ENCODE data around the gene MPZL1. TPM values are rescaled to one million over a fixed set of nuclear protein-coding genes. Genes with fewer than 3 reads are reported as not detected.
"Not testable (repeated sequence)": the region's sequence is repeated elsewhere in the genome, so short reads cannot be mapped to it uniquely, and the experiment has no call there.

The MPZL1 gene
- total and polyA plus RNA-seq, 3 experiments from 2014 or later: 8.2 to 17.9 (median 15.6) TPM

DNA sequence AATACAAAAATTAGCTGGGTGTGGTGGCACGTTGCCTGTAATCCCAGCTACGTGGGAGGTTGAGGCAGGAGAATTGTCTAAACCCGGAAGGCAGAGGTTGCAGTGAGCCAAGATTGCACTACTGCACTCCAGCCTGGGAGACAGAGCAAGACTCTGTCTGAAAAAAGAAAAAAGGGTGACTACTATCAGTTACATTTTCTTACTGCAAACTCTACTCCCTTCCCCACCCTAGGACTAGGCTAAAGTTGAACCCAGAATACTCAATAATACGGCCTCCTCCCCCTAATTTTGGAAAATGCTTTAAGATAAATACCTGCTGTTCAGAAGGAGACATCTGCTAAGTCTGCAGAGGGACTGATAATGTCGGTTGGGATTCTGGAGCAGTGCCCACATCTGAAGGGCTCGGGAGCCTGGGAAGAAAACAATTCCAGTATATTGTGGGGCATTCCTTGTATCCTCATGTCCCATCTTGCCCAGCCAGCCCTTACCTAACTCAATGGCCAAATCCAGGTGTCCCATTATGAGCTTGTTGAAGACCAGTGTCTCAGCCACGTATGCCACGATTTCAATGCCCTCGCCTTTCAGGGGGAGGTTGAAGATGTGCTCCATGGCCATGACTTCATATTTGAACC is 102.5 kb downstream of the MPZL1 start:
- H3K36me3 Mint-ChIP-seq: no peaks in the 10 kb centered on the region
- peaks cover 0 to under 1% (median 0%) of the 10 kb centered on the region in 5 donors for H3K9me3 Mint-ChIP-seq
- no peak overlapping the region for H3K27ac Mint-ChIP-seq
- H3K9me3 ChIP-seq (ENCODE audit: low read length): no peaks in the 10 kb centered on the region
- DNase-seq: no peak
- ChIA-PET POLR2A (no interaction called here), CTCF (no interaction called here)
- H3K27ac ChIP-seq (ENCODE audit: low read depth, low read length): no peak overlapping the region
- peaks cover 4 to 12% of the 10 kb centered on the region in 2 donors for H3K27me3 Mint-ChIP-seq
- H3K4me1 Mint-ChIP-seq: peaks cover 7 to 14% (median 10%) of the 10 kb centered on the region in 3 donors
- H3K27me3 ChIP-seq (ENCODE audit: insufficient read depth, low read length, poor library complexity, severe bottlenecking): no peaks in the 10 kb centered on the region
- H3K36me3 ChIP-seq (ENCODE audit: insufficient read depth, low read length): no peaks in the 10 kb centered on the region
- no peak overlapping the region for H3K4me3 ChIP-seq (ENCODE audit: low read length)
- no peaks in the 10 kb centered on the region for H3K4me1 ChIP-seq (ENCODE audit: insufficient read depth, low read length)
- peak overlapping the region in 1 of 7 donors; percentile 9 for H3K4me3 Mint-ChIP-seq

DNA sequence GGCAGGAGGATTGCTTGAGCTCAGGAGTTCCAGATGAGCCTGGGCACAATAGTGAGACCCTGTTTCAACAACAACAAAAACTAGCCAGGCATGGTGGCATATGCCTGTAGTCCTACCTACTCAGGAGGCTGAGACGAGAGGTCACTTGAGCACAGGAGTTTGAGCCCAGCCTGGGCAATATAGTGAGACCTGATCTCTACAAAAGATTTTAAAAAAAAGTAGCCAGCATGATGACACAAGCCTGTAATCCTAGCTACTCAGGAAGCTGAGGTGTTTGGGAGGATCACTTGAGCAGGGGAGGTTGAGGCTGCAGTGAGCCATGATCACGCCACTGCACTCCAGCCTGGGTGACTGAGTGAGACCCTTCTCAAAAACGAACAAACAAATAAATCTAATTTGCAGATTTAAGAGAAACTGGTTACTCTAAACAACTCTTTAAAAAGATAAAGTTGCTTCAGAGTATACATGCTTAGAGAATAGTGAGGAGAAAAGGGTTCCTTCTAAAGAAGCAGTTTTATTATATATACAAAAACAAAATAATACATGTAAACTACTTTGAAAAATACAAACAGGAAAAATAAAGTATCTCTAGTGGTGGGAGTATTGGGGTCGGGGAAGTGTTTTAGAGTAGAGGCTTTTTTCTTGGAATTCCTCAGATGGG is 103.8 kb downstream of the MPZL1 start:
- H3K27me3 Mint-ChIP-seq: peaks cover 1 to 7% of the 10 kb centered on the region in 2 donors
- Histone ChIP-seq H3K9me3 (ENCODE audit: low read length) (no peaks in the 10 kb centered on the region), H3K27ac (ENCODE audit: low read depth, low read length) (peak overlapping the region; percentile 31), H3K4me1 (ENCODE audit: insufficient read depth, low read length) (no peaks in the 10 kb centered on the region), H3K4me3 (ENCODE audit: low read length) (no peak overlapping the region), H3K27me3 (ENCODE audit: insufficient read depth, low read length, poor library complexity, severe bottlenecking) (no peaks in the 10 kb centered on the region), H3K36me3 (ENCODE audit: insufficient read depth, low read length) (no peaks in the 10 kb centered on the region)
- H3K36me3 Mint-ChIP-seq: no peaks in the 10 kb centered on the region
- H3K27ac Mint-ChIP-seq: no peak overlapping the region
- H3K9me3 Mint-ChIP-seq: peaks cover 0 to 2% (median 0%) of the 10 kb centered on the region in 5 donors
- no peak overlapping the region for H3K4me3 Mint-ChIP-seq
- H3K4me1 Mint-ChIP-seq: peaks cover 7% of the 10 kb centered on the region in 3 donors
- CTCF ChIA-PET: no interaction called here
- no peak for DNase-seq
- POLR2A ChIA-PET: no interaction called here

DNA sequence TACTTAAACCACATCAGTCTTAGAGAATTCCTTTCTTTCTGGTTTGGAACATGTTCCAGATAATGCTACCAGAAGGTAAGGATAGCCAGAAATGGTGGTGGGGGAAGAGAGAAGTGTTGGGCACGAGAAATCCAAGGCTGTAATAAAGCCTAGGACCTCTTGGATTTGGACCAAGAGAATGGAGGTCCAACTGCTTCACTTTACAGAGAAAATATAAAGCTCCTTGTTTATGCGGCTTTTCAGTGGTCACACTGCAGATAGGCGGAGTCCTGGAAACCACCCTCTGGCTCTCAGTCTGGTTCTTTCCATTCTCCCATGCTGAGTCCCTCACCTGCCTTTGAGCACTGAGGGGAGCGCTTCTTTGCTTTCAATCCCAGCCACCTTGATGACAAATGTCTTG is 104.3 kb downstream of the MPZL1 start:
- peaks cover 0 to 2% (median 0%) of the 10 kb centered on the region in 5 donors for H3K9me3 Mint-ChIP-seq
- H3K36me3 ChIP-seq (ENCODE audit: insufficient read depth, low read length): no peaks in the 10 kb centered on the region
- H3K27ac Mint-ChIP-seq: no peak overlapping the region
- POLR2A ChIA-PET: no interaction called here
- H3K27me3 ChIP-seq (ENCODE audit: insufficient read depth, low read length, poor library complexity, severe bottlenecking): no peaks in the 10 kb centered on the region
- no peak overlapping the region for H3K4me3 ChIP-seq (ENCODE audit: low read length)
- H3K27me3 Mint-ChIP-seq: peaks cover 1 to 8% of the 10 kb centered on the region in 2 donors
- H3K27ac ChIP-seq (ENCODE audit: low read depth, low read length): peak overlapping the region; percentile 31
- H3K36me3 Mint-ChIP-seq: no peaks in the 10 kb centered on the region
- peaks cover 7% of the 10 kb centered on the region in 3 donors for H3K4me1 Mint-ChIP-seq
- no peaks in the 10 kb centered on the region for H3K4me1 ChIP-seq (ENCODE audit: insufficient read depth, low read length)
- DNase-seq: no peak
- CTCF ChIA-PET: no interaction called here
- H3K9me3 ChIP-seq (ENCODE audit: low read length): no peaks in the 10 kb centered on the region
- H3K4me3 Mint-ChIP-seq: no peak overlapping the region

DNA sequence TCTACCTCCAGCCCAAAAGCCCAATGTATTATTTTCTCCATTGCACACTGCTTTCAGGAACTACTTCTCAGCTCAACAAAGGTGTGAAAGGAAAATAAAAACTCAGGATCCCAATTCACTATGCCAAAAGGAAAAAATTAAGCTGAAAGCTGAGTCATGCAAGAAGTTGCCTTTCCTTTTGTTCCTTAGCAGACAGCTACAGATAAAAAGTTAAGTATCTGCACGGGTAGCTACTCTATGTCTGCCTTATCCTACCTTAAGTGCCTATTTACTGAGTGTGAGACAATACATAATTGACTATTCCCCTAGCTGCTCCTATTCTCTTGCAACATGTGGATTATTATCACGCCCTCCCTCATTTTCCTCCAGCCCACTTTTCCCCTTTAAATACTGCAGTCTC is 108.1 kb downstream of the MPZL1 start:
- CTCF ChIA-PET: no interaction called here
- no peak overlapping the region for H3K4me3 ChIP-seq (ENCODE audit: low read length)
- H3K4me1 Mint-ChIP-seq: no peaks in the 10 kb centered on the region
- no peak overlapping the region for H3K27ac Mint-ChIP-seq
- no peaks in the 10 kb centered on the region for H3K4me1 ChIP-seq (ENCODE audit: insufficient read depth, low read length)
- POLR2A ChIA-PET: no interaction called here
- no peaks in the 10 kb centered on the region for H3K36me3 ChIP-seq (ENCODE audit: insufficient read depth, low read length)
- no peak for DNase-seq
- peaks cover 0 to 4% (median 0%) of the 10 kb centered on the region in 3 donors for H3K36me3 Mint-ChIP-seq
- H3K4me3 Mint-ChIP-seq: no peak overlapping the region
- peaks cover 0 to 5% (median 0%) of the 10 kb centered on the region in 5 donors for H3K9me3 Mint-ChIP-seq
- no peaks in the 10 kb centered on the region for H3K9me3 ChIP-seq (ENCODE audit: low read length)
- peaks cover 5 to 10% of the 10 kb centered on the region in 2 donors for H3K27me3 Mint-ChIP-seq
- no peaks in the 10 kb centered on the region for H3K27me3 ChIP-seq (ENCODE audit: insufficient read depth, low read length, poor library complexity, severe bottlenecking)
- no peak overlapping the region for H3K27ac ChIP-seq (ENCODE audit: low read depth, low read length)

DNA sequence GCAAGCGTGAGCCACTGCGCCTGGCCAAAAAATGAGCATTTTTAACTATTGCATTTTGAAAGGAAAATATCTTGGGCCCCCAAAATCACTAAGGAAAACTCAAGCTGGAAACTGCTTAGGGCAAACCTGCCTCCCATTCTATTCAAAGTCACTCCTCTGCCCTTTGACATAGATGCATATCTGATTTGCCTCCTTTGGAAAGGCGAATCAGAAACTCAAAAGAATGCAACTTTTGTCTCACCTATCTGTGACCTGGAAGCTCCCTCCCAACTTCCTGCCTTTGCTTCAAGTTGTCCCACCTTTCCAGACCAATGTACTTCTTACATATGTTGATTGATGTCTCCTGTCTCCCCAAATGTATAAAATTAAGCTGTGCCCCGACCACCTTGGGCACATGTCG is 108.9 kb downstream of the MPZL1 start:
- H3K4me3 ChIP-seq (ENCODE audit: low read length); DNase-seq; H3K27ac Mint-ChIP-seq; CTCF ChIA-PET; H3K27me3 ChIP-seq (ENCODE audit: insufficient read depth, low read length, poor library complexity, severe bottlenecking); POLR2A ChIA-PET; H3K4me1 Mint-ChIP-seq; H3K4me1 ChIP-seq (ENCODE audit: insufficient read depth, low read length); H3K36me3 ChIP-seq (ENCODE audit: insufficient read depth, low read length); H3K27ac ChIP-seq (ENCODE audit: low read depth, low read length); H3K9me3 Mint-ChIP-seq; H3K9me3 ChIP-seq (ENCODE audit: low read length); H3K4me3 Mint-ChIP-seq; H3K27me3 Mint-ChIP-seq; H3K36me3 Mint-ChIP-seq: not testable (repeated sequence)

DNA sequence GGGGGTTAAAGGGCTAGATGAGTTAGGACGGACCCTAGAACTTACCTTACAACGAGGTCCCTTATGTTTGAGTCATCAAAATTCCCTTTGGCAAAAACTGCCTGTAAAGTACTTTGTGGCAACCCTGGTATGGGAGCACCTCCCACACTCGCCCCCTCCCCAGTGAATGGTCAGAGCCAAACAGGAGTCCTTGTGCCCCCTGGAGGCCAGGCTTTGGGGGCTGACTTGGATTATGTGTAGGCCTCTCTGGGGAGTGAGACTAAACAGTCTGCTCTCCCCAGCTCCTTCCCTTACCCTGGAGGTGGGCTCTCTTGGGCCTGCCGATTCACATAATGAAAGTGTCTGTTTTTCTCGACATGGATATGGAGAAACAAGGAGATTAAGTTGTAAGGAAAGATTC is 110.9 kb downstream of the MPZL1 start:
- H3K4me1 ChIP-seq (ENCODE audit: insufficient read depth, low read length): no peaks in the 10 kb centered on the region
- peaks cover 0 to 5% (median 0%) of the 10 kb centered on the region in 5 donors for H3K9me3 Mint-ChIP-seq
- H3K4me3 Mint-ChIP-seq: no peak overlapping the region
- no peaks in the 10 kb centered on the region for H3K27me3 ChIP-seq (ENCODE audit: insufficient read depth, low read length, poor library complexity, severe bottlenecking)
- peaks cover 0 to 4% (median 0%) of the 10 kb centered on the region in 3 donors for H3K36me3 Mint-ChIP-seq
- H3K27ac ChIP-seq (ENCODE audit: low read depth, low read length): no peak overlapping the region
- ChIA-PET POLR2A (no interaction called here), CTCF (no interaction called here)
- H3K4me3 ChIP-seq (ENCODE audit: low read length): no peak overlapping the region
- peaks cover 5 to 14% of the 10 kb centered on the region in 2 donors for H3K27me3 Mint-ChIP-seq
- no peaks in the 10 kb centered on the region for H3K9me3 ChIP-seq (ENCODE audit: low read length)
- no peaks in the 10 kb centered on the region for H3K36me3 ChIP-seq (ENCODE audit: insufficient read depth, low read length)
- DNase-seq: no peak
- H3K4me1 Mint-ChIP-seq: no peaks in the 10 kb centered on the region
- no peak overlapping the region for H3K27ac Mint-ChIP-seq

DNA sequence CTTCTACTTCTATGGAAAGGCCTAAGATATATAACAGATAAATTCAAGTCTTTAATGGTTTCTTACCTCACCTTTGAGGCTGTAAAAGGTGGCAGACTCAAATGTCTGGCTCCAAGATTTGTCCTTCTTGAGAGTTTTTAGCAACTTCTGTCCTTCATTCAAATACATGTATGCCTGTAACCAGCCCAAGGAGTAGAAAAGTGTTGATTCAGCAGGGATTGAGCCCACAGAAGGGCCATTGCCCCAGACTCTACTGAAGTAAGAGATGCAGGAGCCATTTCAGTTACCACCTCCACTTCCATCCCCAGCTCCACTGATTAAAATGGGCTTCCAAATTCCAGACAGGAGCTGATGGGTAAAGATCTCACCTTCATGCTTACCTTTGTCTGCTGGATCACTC is 112.1 kb downstream of the MPZL1 start:
- H3K4me1 Mint-ChIP-seq: no peaks in the 10 kb centered on the region
- Histone ChIP-seq H3K9me3 (ENCODE audit: low read length) (no peaks in the 10 kb centered on the region), H3K4me1 (ENCODE audit: insufficient read depth, low read length) (no peaks in the 10 kb centered on the region), H3K27me3 (ENCODE audit: insufficient read depth, low read length, poor library complexity, severe bottlenecking) (no peaks in the 10 kb centered on the region), H3K36me3 (ENCODE audit: insufficient read depth, low read length) (no peaks in the 10 kb centered on the region), H3K4me3 (ENCODE audit: low read length) (no peak overlapping the region), H3K27ac (ENCODE audit: low read depth, low read length) (no peak overlapping the region)
- no peak for DNase-seq
- H3K27me3 Mint-ChIP-seq: peaks cover 5 to 17% of the 10 kb centered on the region in 2 donors
- H3K4me3 Mint-ChIP-seq: no peak overlapping the region
- peaks cover 0 to 5% (median 0%) of the 10 kb centered on the region in 5 donors for H3K9me3 Mint-ChIP-seq
- CTCF ChIA-PET: no interaction called here
- peaks cover 0 to 4% (median 0%) of the 10 kb centered on the region in 3 donors for H3K36me3 Mint-ChIP-seq
- no peak overlapping the region for H3K27ac Mint-ChIP-seq
- POLR2A ChIA-PET: no interaction called here

DNA sequence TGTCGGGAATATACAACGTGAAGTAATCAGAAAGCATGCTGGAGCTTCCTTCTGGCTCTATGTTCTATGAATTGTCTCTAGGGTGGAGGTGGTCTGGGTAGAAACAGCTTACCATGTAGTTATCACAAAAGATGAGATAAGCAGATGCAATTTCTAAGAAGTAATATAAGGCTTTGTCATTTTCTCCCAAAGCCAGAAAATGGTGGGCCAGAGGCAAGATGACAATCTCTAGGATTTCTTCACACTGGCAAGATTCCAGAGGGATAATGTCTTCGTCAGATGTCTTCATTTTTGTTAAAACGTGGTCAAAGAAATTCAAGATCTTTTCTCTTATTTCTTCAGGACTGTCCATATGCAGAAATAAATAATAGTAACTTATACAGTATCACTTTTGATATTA is 114.4 kb downstream of the MPZL1 start:
- POLR2A ChIA-PET: no interaction called here

More for the DNA sequence above, 114.4 kb downstream of the MPZL1 start:
- Mint-ChIP-seq H3K9me3 (peaks cover 0 to 3% (median 0%) of the 10 kb centered on the region in 5 donors), H3K4me1 (no peaks in the 10 kb centered on the region), H3K4me3 (no peak overlapping the region), H3K36me3 (peaks cover 0 to 4% (median 0%) of the 10 kb centered on the region in 3 donors), H3K27me3 (peaks cover 5 to 18% of the 10 kb centered on the region in 2 donors), H3K27ac (no peak overlapping the region)
- no peaks in the 10 kb centered on the region for H3K36me3 ChIP-seq (ENCODE audit: insufficient read depth, low read length)
- no peak overlapping the region for H3K27ac ChIP-seq (ENCODE audit: low read depth, low read length)
- no peak overlapping the region for H3K4me3 ChIP-seq (ENCODE audit: low read length)
- DNase-seq: no peak
- no peaks in the 10 kb centered on the region for H3K27me3 ChIP-seq (ENCODE audit: insufficient read depth, low read length, poor library complexity, severe bottlenecking)
- no peaks in the 10 kb centered on the region for H3K9me3 ChIP-seq (ENCODE audit: low read length)
- CTCF ChIA-PET: no interaction called here
- H3K4me1 ChIP-seq (ENCODE audit: insufficient read depth, low read length): no peaks in the 10 kb centered on the region

All from CD8-positive, alpha-beta memory T cell (primary cell).